GM12892 (cell line): Measurements from ENCODE around the gene SPSB3.

Experiments used
- POLR2A ChIP-seq: IDR thresholded peaks from 2 replicates; pipeline ENCODE4 v1.6.1; 2011; ENCODE audit warnings: low read depth, low read length, control low read depth
- TAF1 ChIP-seq: IDR thresholded peaks from 2 replicates; pipeline ENCODE4 v1.6.1; 2011; ENCODE audit warnings: low read depth, mild to moderate bottlenecking, control low read depth, low read length, borderline replicate concordance

DNA sequence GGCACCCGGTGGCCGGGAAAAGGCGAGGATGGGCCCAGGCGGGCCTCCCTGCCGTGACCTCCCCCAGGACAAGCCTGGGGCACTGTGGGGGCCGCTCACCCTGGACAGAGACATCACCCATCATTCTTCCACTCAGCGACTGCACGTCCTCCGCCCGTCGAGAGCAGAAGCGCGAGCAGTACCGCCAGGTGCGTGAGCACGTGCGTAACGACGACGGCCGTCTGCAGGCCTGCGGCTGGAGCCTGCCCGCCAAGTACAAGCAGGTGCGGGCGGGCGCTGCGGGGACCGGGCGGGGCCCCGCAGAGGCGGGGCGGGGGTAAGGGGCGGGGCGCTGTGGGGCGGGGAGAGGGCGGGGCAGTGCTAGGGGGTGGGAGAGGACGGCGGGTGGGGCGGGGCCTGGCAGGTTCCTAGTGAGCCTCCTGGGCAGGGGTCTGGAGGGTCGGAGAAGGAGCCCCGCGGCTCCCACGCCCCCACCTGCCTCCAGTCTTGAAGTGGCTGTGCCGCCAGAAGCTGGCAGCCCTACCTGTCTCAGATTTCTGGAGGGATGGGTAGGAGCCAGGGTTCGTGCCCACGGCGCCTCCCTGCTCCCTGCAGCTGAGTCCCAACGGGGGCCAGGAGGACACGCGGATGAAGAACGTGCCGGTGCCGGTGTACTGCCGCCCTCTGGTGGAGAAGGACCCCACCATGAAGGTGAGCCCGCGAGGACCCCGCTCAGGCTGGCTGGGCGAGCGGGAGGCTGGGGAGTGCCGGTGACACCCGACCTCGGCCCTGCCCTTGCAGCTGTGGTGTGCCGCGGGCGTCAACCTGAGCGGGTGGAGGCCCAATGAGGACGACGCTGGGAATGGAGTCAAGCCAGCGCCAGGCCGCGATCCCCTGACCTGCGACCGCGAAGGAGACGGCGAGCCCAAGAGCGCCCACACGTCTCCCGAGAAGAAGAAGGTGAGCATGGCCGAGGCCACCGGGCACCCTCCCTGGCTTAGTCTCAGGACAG lies 18.6 kb downstream of the SPSB3 start:
- TF ChIP-seq TAF1 (no peak), POLR2A (no peak)
